Stimulated activated CD4-positive, alpha-beta T cell treated with anti-CD3 and anti-CD28 coated beads, Interleukin-4, amount 100 ng/mL, for 1 hour (primary cell): Measurements from ENCODE around the gene TMEM87A.

Source experiments
- DNase-seq: peaks from one replicate; pipeline ENCODE4 v3.0.0-alpha.2; 2020

Gene TMEM87A

DNA sequence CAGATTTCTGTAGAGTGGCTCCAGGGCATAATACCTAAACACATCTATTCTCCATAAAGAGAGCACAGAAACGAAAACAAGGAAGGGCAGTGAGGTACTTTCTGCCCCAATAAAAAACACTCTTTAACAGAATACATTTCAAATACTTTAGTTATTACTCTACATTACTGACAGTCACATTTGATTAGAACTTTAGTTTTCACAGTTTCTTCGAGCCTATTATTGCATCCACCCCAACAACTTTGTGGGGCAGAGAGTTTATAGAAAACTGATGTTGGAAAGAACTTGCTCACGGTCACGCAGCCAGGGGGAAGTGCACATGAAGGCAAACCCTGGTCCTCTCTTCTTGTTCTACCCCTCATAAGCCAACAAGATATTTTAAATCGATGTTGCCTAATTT is 74.1 kb downstream of the TMEM87A start:
- DNase-seq = no peak

- DNase-seq = no peak
Measured at GRCh38 chr15:42198516-42198915, 74.7 kb downstream of the TMEM87A start.

GRCh38 chr15:42194513-42194912 is 78.7 kb downstream of the TMEM87A start:
- DNase-seq = no peak

- DNase-seq = no peak
Measured at GRCh38 chr15:42193383-42193782, 79.8 kb downstream of the TMEM87A start.

GRCh38 chr15:42191610-42192346 is 81.5 kb downstream of the TMEM87A start:
- no peak for DNase-seq

DNA sequence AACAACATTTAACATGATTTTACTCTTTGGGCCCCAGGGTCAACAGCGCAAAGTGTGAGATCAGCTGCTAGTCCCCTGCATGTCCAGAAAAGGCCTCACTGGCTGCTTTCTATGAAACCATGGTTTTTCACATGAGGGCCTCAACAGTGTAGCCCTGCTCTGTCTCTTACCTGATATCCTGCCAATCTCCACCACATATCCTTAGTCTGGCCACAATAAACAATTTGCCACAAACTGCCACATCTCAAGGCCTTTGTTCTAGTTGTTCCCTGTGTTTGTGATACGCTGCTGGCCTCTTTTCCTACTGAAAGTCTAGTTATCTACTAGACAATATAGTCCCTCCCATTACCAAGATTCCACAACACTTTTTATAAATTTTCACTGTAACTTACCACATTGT is 82.9 kb downstream of the TMEM87A start:
- DNase-seq = no peak

GRCh38 chr15:42185801-42186200 is 87.4 kb downstream of the TMEM87A start:
- DNase-seq = no peak

GRCh38 chr15:42184736-42185135 is 88.5 kb downstream of the TMEM87A start:
- DNase-seq = no peak

DNA sequence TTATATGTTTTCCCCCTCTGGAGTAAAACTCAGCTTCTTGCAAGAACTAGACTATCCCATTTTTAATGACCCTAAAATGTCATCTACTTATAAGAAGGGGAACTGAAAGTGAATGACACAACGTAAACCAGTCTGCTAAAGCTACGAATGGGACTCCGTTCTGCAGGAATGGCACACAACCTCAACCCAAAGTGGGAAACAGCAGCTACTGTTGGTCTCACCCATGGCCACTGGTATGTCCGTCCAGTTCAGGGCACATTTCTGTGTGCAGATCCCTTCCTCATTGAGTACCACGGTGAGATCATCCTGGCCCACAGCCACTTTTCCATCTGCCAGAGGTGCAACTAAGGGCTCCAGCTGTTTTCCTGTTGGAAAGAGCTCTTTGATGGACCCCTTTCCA is 88.9 kb downstream of the TMEM87A start:
- DNase-seq = no peak

GRCh38 chr15:42182961-42183360 is 90.3 kb downstream of the TMEM87A start:
- DNase-seq = no peak

- no peak for DNase-seq
Measured at GRCh38 chr15:42182328-42182886, 90.8 kb downstream of the TMEM87A start.

DNA sequence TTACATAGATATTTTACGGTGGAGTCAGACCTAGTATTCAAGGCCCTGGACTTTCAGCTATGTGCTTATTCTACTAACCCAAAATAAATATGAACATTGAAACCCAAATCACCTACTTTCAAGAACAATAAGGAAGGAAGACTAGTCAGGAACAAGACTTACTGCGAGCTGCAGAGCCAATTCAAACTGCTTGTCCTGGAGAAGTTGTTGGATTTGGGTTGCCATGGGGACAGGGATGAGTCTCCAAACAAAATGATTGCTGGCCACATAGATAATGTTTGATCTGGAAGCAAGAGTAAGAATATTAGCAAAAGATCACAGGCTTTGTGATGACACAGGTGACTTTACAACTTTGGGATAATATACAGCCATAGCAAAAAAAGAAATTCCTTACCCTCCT is 95.2 kb downstream of the TMEM87A start:
- DNase-seq = no peak

- no peak for DNase-seq
Measured at GRCh38 chr15:42175671-42176070, 97.6 kb downstream of the TMEM87A start.

- DNase-seq = no peak
Measured at GRCh38 chr15:42172475-42172874, 100.8 kb downstream of the TMEM87A start.

GRCh38 chr15:42171795-42172194 is 101.4 kb downstream of the TMEM87A start:
- DNase-seq = no peak

GRCh38 chr15:42171122-42171521 is 102.1 kb downstream of the TMEM87A start:
- DNase-seq = no peak

- no peak for DNase-seq
Measured at GRCh38 chr15:42166225-42166940, 106.8 kb downstream of the TMEM87A start.

GRCh38 chr15:42165106-42165505 is 108.1 kb downstream of the TMEM87A start:
- no peak for DNase-seq

- no peak for DNase-seq
Measured at GRCh38 chr15:42163947-42164550, 109.2 kb downstream of the TMEM87A start.

- no peak for DNase-seq
Measured at GRCh38 chr15:42163291-42163690, 109.9 kb downstream of the TMEM87A start.
